ENCODE measurements around the gene WBP1. TPM values are rescaled to one million over a fixed set of nuclear protein-coding genes. Genes with fewer than 3 reads are reported as not detected.
A peak's percentile ranks its signal among the peaks of the same experiment; 100 is the strongest.

Gene WBP1
- total and polyA plus RNA-seq, 2 donors from 2014 or later, result 83.9 to 150 TPM

DNA sequence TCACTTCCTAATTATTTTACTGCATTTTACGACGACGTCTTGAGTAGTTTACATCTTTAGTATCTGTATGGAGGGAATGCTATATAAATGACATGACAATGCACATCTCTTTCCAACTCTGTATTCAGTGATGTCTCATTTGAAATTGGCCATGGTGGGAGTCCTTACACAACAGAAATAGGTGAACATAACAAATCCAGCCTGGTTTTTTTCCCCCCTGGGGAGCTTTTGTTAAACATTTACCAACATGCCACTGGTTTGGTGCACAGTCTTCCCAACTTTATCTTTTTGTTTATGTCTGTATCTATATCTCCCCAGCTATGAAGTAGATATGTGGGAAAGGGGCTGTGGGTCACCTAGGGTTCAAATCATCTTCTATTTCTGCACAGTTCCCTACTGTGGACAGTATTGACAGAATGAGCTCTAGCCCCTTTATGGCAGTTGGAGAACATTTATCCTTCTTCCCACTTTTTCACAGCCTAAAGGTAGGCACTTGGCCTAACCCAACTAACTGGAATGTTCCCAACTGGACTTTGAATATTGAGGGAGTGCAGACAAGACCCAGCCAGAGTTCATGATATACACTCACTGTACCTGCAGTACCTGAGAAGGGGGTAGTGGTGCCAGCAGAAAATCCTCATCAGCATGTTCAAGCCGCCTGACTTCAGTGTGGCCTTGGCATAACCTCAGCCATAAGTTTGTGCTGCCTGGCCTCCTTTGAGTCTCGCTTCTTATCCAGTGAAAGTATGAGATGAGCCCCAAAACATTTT, 10.8 kb upstream of the WBP1 start:
- peaks cover 0 to 16% (median 0%) of the 10 kb centered on the region in 3 donors for H3K4me1 ChIP-seq (ENCODE audit: control insufficient read depth in 2 of 3, insufficient read depth in 2 of 3, low read depth in 1 of 3, low read length in 3 of 3)
- no peaks in the 10 kb centered on the region for H3K36me3 ChIP-seq (ENCODE audit: control insufficient read depth in 2 of 3, insufficient read depth in 3 of 3, low read length in 3 of 3)
- H3K9ac ChIP-seq (ENCODE audit: low read length in 3 of 3), result no peak overlapping the region
- intact Hi-C loops (cut with DNase I), result no loop called here
- H3K4me3 ChIP-seq (ENCODE audit: low read length in 3 of 3), result no peak overlapping the region
- no peaks in the 10 kb centered on the region for H3K9me3 ChIP-seq (ENCODE audit: control insufficient read depth in 2 of 3, insufficient read depth in 1 of 3, low read length in 3 of 3)
- DNase-seq (no peak), FAIRE-seq (no peak)
- TF ChIP-seq, protein P1, sequence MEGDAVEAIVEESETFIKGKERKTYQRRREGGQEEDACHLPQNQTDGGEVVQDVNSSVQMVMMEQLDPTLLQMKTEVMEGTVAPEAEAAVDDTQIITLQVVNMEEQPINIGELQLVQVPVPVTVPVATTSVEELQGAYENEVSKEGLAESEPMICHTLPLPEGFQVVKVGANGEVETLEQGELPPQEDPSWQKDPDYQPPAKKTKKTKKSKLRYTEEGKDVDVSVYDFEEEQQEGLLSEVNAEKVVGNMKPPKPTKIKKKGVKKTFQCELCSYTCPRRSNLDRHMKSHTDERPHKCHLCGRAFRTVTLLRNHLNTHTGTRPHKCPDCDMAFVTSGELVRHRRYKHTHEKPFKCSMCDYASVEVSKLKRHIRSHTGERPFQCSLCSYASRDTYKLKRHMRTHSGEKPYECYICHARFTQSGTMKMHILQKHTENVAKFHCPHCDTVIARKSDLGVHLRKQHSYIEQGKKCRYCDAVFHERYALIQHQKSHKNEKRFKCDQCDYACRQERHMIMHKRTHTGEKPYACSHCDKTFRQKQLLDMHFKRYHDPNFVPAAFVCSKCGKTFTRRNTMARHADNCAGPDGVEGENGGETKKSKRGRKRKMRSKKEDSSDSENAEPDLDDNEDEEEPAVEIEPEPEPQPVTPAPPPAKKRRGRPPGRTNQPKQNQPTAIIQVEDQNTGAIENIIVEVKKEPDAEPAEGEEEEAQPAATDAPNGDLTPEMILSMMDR (IDR thresholded peaks at IDR 0.05; ENCODE audit: borderline replicate concordance, extremely low read depth, insufficient read depth), result no peak
- peak overlapping the region in 1 of 2 donors; percentile 67 for H3K27ac ChIP-seq (ENCODE audit: low read depth in 2 of 2, low read length in 2 of 2)
- H3K27me3 ChIP-seq (ENCODE audit: control insufficient read depth, insufficient read depth, low read length), result no peaks in the 10 kb centered on the region

DNA sequence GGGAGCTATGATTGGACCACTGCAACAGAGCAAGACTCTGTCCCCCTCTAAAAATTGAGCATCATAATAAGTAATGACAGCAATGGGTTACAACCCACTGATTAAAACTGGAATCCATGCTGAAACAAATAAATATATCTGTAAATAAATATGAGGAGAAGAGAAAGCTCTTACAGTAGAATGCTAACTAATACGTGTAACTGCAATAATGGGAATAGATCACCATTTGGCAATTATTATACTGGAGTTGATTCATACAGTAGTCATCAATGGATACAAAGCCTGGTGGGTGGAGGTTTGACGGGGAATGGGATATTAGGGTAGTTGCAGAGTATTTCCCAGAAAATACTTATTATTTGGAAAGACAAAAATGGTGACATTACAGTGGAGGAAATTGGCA, 9.5 kb upstream of the WBP1 start:
- no peaks in the 10 kb centered on the region for H3K9me3 ChIP-seq (ENCODE audit: control insufficient read depth in 2 of 3, insufficient read depth in 1 of 3, low read length in 3 of 3)
- H3K9ac ChIP-seq (ENCODE audit: low read length in 3 of 3), result no peak overlapping the region
- H3K27ac ChIP-seq (ENCODE audit: low read depth in 2 of 2, low read length in 2 of 2), result no peak overlapping the region
- no peaks in the 10 kb centered on the region for H3K36me3 ChIP-seq (ENCODE audit: control insufficient read depth in 2 of 3, insufficient read depth in 3 of 3, low read length in 3 of 3)
- H3K4me1 ChIP-seq (ENCODE audit: control insufficient read depth in 2 of 3, insufficient read depth in 2 of 3, low read depth in 1 of 3, low read length in 3 of 3), result peaks cover 0 to 10% (median 0%) of the 10 kb centered on the region in 3 donors
- DNase-seq (no peak), FAIRE-seq (no peak)
- H3K4me3 ChIP-seq (ENCODE audit: low read length in 3 of 3), result no peak overlapping the region
- H3K27me3 ChIP-seq (ENCODE audit: control insufficient read depth, insufficient read depth, low read length), result no peaks in the 10 kb centered on the region
- TF ChIP-seq, protein P1 (IDR thresholded peaks at IDR 0.05; ENCODE audit: borderline replicate concordance, extremely low read depth, insufficient read depth), result no peak
- intact Hi-C loops (cut with DNase I), result no loop called here

DNA sequence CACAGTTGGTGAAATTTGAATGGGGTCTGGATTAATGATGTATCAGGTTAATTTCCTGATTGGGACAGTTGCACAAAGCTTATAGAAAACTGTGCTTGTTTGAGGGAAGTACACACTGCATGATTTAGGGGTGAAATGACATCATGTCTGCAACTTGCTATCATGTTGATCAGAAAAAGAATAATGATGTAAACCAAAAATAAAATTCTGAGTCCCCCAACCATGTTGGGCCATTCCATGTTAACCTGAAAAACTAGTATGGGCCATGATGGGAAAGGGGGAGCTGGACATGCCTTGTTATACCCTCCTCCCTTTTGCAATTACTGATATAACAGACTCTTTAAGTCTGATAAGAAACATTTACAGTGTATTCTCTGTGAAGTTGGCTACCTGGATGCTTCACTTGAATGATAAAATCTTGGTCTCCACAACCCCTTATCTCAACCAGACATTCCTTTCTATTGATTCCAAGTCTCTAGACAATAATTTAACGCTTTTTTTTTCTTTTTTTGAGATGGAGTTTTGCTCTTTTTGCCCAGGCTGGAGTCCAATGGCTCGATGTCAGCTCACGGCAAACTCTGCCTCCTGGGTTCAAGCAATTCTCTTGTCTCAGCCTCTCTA, 7.6 kb upstream of the WBP1 start:
- Histone ChIP-seq H3K4me3 (ENCODE audit: low read length in 3 of 3) (no peak overlapping the region), H3K27me3 (ENCODE audit: control insufficient read depth, insufficient read depth, low read length) (no peaks in the 10 kb centered on the region), H3K9me3 (ENCODE audit: control insufficient read depth in 2 of 3, insufficient read depth in 1 of 3, low read length in 3 of 3) (no peaks in the 10 kb centered on the region), H3K27ac (ENCODE audit: low read depth in 2 of 2, low read length in 2 of 2) (no peak overlapping the region), H3K9ac (ENCODE audit: low read length in 3 of 3) (no peak overlapping the region), H3K36me3 (ENCODE audit: control insufficient read depth in 2 of 3, insufficient read depth in 3 of 3, low read length in 3 of 3) (no peaks in the 10 kb centered on the region), H3K4me1 (ENCODE audit: control insufficient read depth in 2 of 3, insufficient read depth in 2 of 3, low read depth in 1 of 3, low read length in 3 of 3) (peaks cover 0 to 5% (median 5%) of the 10 kb centered on the region in 3 donors)
- intact Hi-C loops (cut with DNase I), result no loop called here
- no peak for DNase-seq
- FAIRE-seq, result no peak
- TF ChIP-seq, protein P1 (IDR thresholded peaks at IDR 0.05; ENCODE audit: borderline replicate concordance, extremely low read depth, insufficient read depth), result no peak

Data from kidney (tissue), 14 donors.